GM04503 (cell line): Measurements from ENCODE around the gene CNTNAP2.
"Not testable (repeated sequence)": the region's sequence is repeated elsewhere in the genome, so short reads cannot be mapped to it uniquely, and the experiment has no call there.

Source experiments
- DNase-seq: peaks from one replicate; pipeline ENCODE4 v3.0.0-alpha.2; 2012; ENCODE audit warnings: low read depth

The CNTNAP2 gene

GRCh38 chr7:146150153-146150552 is 33.6 kb downstream of the CNTNAP2 start:
- DNase-seq, result no peak

GRCh38 chr7:146172112-146172511 is 55.5 kb downstream of the CNTNAP2 start:
- DNase-seq, result no peak

GRCh38 chr7:146175716-146176115 is 59.1 kb downstream of the CNTNAP2 start:
- DNase-seq, result no peak

GRCh38 chr7:146176860-146177259 is 60.3 kb downstream of the CNTNAP2 start:
- DNase-seq, result no peak

GRCh38 chr7:146177301-146177700 is 60.7 kb downstream of the CNTNAP2 start:
- DNase-seq, result no peak

- no peak for DNase-seq
Observed at GRCh38 chr7:146185844-146186243, 69.2 kb downstream of the CNTNAP2 start.

- not testable (repeated sequence) for DNase-seq
Observed at GRCh38 chr7:146191428-146191827, 74.8 kb downstream of the CNTNAP2 start.

- DNase-seq, result no peak
Observed at GRCh38 chr7:146201945-146202344, 85.3 kb downstream of the CNTNAP2 start.

- no peak for DNase-seq
Observed at GRCh38 chr7:146206270-146206669, 89.7 kb downstream of the CNTNAP2 start.

- no peak for DNase-seq
Observed at GRCh38 chr7:146208492-146208891, 91.9 kb downstream of the CNTNAP2 start.

- DNase-seq, result no peak
Observed at GRCh38 chr7:146214842-146215241, 98.2 kb downstream of the CNTNAP2 start.

- DNase-seq, result no peak
Observed at GRCh38 chr7:146216396-146217041, 99.9 kb downstream of the CNTNAP2 start.

GRCh38 chr7:146223851-146224250 is 107.2 kb downstream of the CNTNAP2 start:
- DNase-seq, result no peak

GRCh38 chr7:146232604-146233003 is 116.0 kb downstream of the CNTNAP2 start:
- no peak for DNase-seq

- DNase-seq, result no peak
Observed at GRCh38 chr7:146235195-146235594, 118.6 kb downstream of the CNTNAP2 start.

GRCh38 chr7:146242661-146243060 is 126.1 kb downstream of the CNTNAP2 start:
- no peak for DNase-seq

GRCh38 chr7:146247991-146248390 is 131.4 kb downstream of the CNTNAP2 start:
- not testable (repeated sequence) for DNase-seq

GRCh38 chr7:146248744-146249143 is 132.1 kb downstream of the CNTNAP2 start:
- DNase-seq, result not testable (repeated sequence)

- DNase-seq, result no peak
Observed at GRCh38 chr7:146249272-146249671, 132.7 kb downstream of the CNTNAP2 start.

GRCh38 chr7:146255609-146256008 is 139.0 kb downstream of the CNTNAP2 start:
- DNase-seq, result no peak

- DNase-seq, result no peak
Observed at GRCh38 chr7:146262527-146262926, 145.9 kb downstream of the CNTNAP2 start.

GRCh38 chr7:146276888-146277287 is 160.3 kb downstream of the CNTNAP2 start:
- no peak for DNase-seq

GRCh38 chr7:146285418-146285817 is 168.8 kb downstream of the CNTNAP2 start:
- no peak for DNase-seq

GRCh38 chr7:146290746-146291145 is 174.1 kb downstream of the CNTNAP2 start:
- no peak for DNase-seq
